Neural cell (in vitro differentiated cells): ENCODE data around the gene NOL4L. TPM values are rescaled to one million over a fixed set of nuclear protein-coding genes. Genes with fewer than 3 reads are reported as not detected.

Experiments
- H2AFZ ChIP-seq: fragments of 200-600, 300-800 bp; sonication (generic), shearing (Covaris generic); 2 replicates; pipeline ENCODE4 v1.6.0; 2014; ENCODE audit warnings: low read depth, mild to moderate bottlenecking, antibody characterized with exemption, low read length, moderate library complexity
- H3F3A ChIP-seq: fragments of 200-600 bp; shearing (Covaris generic); 2 replicates; pipeline ENCODE4 v1.6.1; 2016; ENCODE audit warnings: mild to moderate bottlenecking, moderate library complexity, mixed read lengths, antibody characterized with exemption, low read length; ENCODE audit not compliant: insufficient read depth, poor library complexity, severe bottlenecking
- H3K27ac ChIP-seq: fragments of 200-600, 300-800 bp; sonication (generic), shearing (Covaris generic); 2 replicates; pipeline ENCODE4 v1.5.1; 2014; ENCODE audit warnings: mild to moderate bottlenecking, low read length, moderate library complexity
- H3K27me3 ChIP-seq: fragments of 300-800, 200-600 bp; sonication (generic), shearing (Covaris generic); 2 replicates; pipeline ENCODE4 v1.6.0; 2014; ENCODE audit warnings: mild to moderate bottlenecking, low read depth, low read length, moderate library complexity; ENCODE audit not compliant: insufficient read depth
- H3K36me3 ChIP-seq: fragments of 300-800, 200-600 bp; sonication (generic), shearing (Covaris generic); 2 replicates; pipeline ENCODE4 v1.5.1; 2014; ENCODE audit warnings: mild to moderate bottlenecking, antibody characterized with exemption, low read length, moderate library complexity; ENCODE audit not compliant: insufficient read depth
- H3K4me2 ChIP-seq: fragments of 300-800, 200-600 bp; sonication (generic), shearing (Covaris generic); 2 replicates; pipeline ENCODE4 v1.6.0; 2014; ENCODE audit warnings: mild to moderate bottlenecking, low read length
- H3K4me3 ChIP-seq: fragments of 300-800, 200-600 bp; sonication (generic), shearing (Covaris generic); 2 replicates; pipeline ENCODE4 v1.5.1; 2014; ENCODE audit warnings: mild to moderate bottlenecking, low read length, moderate library complexity
- H3K79me2 ChIP-seq: fragments of 200-600 bp; shearing (Covaris generic); replicated peaks from 2 replicates; pipeline ENCODE4 v1.6.0; 2014; ENCODE audit warnings: mild to moderate bottlenecking, low read length, moderate library complexity; ENCODE audit not compliant: insufficient read depth
- H3K9ac ChIP-seq: fragments of 300-800, 200-600 bp; sonication (generic), shearing (Covaris generic); 2 replicates; pipeline ENCODE4 v1.6.1; 2016; ENCODE audit warnings: mild to moderate bottlenecking, low read length, mixed read lengths
- H3K9me2 ChIP-seq: fragments of 200-600 bp; shearing (Covaris generic); 2 replicates; pipeline ENCODE4 v1.6.1; 2016; ENCODE audit warnings: mild to moderate bottlenecking, low read length, mixed read lengths; ENCODE audit not compliant: insufficient read depth
- H3K9me3 ChIP-seq: fragments of 200-600, 300-800 bp; sonication (generic), shearing (Covaris generic); 2 replicates; pipeline ENCODE4 v1.6.1; 2016; ENCODE audit warnings: mild to moderate bottlenecking, mixed run types, low read length, moderate library complexity, mixed read lengths
- H4K20me1 ChIP-seq: fragments of 200-600 bp; shearing (Covaris generic); 2 replicates; pipeline ENCODE4 v1.6.1; 2016; ENCODE audit warnings: mild to moderate bottlenecking, mixed run types; ENCODE audit not compliant: insufficient read depth
- CTCF ChIP-seq: fragments of 450-650 bp; IDR thresholded peaks from 2 replicates; pipeline ENCODE4 v1.5.1; 2014; ENCODE audit warnings: antibody characterized with exemption, mild to moderate bottlenecking, moderate library complexity; ENCODE audit not compliant: poor library complexity, severe bottlenecking
- EP300 ChIP-seq: fragments of 450-650 bp; conservative IDR thresholded peaks from 2 replicates; pipeline ENCODE4 v1.6.1; 2014; ENCODE audit warnings: antibody characterized with exemption, mild to moderate bottlenecking, moderate library complexity; ENCODE audit not compliant: poor library complexity, severe bottlenecking
- EZH2 ChIP-seq: fragments of 200-600, 300-800 bp; shearing (Covaris generic), sonication (generic); IDR thresholded peaks from 2 replicates; pipeline ENCODE4 v1.6.1; 2014; ENCODE audit warnings: antibody characterized with exemption, low read length, borderline replicate concordance, mild to moderate bottlenecking; ENCODE audit not compliant: insufficient read depth, poor library complexity, severe bottlenecking
- MXI1 ChIP-seq: fragments of 450-650 bp; conservative IDR thresholded peaks from 2 replicates; pipeline ENCODE4 v1.6.1; 2014; ENCODE audit warnings: antibody characterized with exemption, mild to moderate bottlenecking; ENCODE audit not compliant: poor library complexity, severe bottlenecking
- POLR2AphosphoS5 ChIP-seq: IDR thresholded peaks from 2 replicates; pipeline ENCODE4 v1.6.1; 2012
- RAD21 ChIP-seq: fragments of 450-650 bp; conservative IDR thresholded peaks from 2 replicates; pipeline ENCODE4 v1.6.1; 2014; ENCODE audit warnings: antibody characterized with exemption, mild to moderate bottlenecking, moderate library complexity
- REST ChIP-seq: IDR thresholded peaks from 2 replicates; pipeline ENCODE4 v1.6.1; 2012; ENCODE audit warnings: borderline replicate concordance
- SMC3 ChIP-seq: fragments of 450-650 bp; conservative IDR thresholded peaks from 2 replicates; pipeline ENCODE4 v1.6.1; 2014; ENCODE audit warnings: antibody characterized with exemption, mild to moderate bottlenecking, moderate library complexity; ENCODE audit not compliant: poor library complexity
- TAF1 ChIP-seq: IDR thresholded peaks from 2 replicates; pipeline ENCODE4 v1.6.1; 2012; ENCODE audit warnings: low read depth
- polyA plus RNA-seq: library from polyadenylated mRNA; depleted of rRNA; stranded (reverse); fragments of >200 nt; gene quantifications from 2 replicates; pipeline ENCODE4 v1.2.3, GENCODE V29; 2014

NOL4L gene
- polyA plus RNA-seq, 1 donor from 2014 or later, result 20.4 TPM

DNA sequence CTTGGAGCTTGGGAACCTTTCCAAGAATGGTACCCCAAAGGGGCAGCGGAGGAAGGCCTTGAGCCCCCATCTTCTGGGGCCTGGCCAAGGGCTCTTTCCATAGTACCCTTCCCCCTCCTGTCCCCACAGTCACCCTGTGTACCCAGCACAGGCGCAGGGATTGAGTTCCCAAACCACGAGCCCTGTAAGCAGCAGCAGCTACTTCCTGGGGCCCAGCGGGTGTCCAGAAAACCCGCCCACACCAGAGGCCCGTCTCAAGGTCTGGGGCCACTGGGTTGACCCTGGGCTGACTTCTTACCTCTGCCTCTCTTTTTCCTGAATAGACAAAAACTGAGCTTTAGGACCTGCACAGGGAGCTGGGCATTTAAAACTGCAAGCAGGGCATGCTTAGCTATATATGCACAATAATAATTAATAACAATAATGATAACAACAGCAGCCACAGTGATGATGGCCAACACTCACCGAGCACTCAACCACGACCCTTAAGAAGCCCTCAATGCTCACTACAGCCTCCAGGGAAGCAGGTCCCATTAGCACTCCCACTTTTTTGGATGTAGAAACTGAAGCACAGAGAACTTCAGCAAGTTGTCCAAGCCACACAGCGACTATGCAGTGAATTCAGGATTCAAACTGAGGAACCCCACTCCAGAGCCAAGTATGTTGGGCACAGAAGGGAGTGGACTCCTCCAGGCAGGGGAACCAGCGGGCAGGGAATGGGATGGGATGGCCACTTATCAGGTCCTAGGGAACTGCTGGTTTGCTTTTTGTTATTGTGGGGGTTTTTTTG is 14.5 kb downstream of the NOL4L start:
- no peak overlapping the region for H3K4me3 ChIP-seq
- TF ChIP-seq SMC3, result no peak
- TF ChIP-seq EZH2, result no peak
- TF ChIP-seq CTCF, result no peak
- TF ChIP-seq POLR2AphosphoS5, result no peak
- TF ChIP-seq RAD21, result no peak
- no peak for TF ChIP-seq MXI1
- no peak for TF ChIP-seq EP300
- TF ChIP-seq REST, result no peak
- H3F3A ChIP-seq, result no peaks in the 10 kb centered on the region
- no peak overlapping the region for H3K27ac ChIP-seq
- H3K9me2 ChIP-seq, result no peaks in the 10 kb centered on the region
- peaks cover 25% of the 10 kb centered on the region for H3K79me2 ChIP-seq
- H3K9me3 ChIP-seq, result no peaks in the 10 kb centered on the region
- H3K4me2 ChIP-seq, result no peak overlapping the region
- H3K27me3 ChIP-seq, result no peaks in the 10 kb centered on the region
- H2AFZ ChIP-seq, result no peak overlapping the region
- H4K20me1 ChIP-seq, result no peaks in the 10 kb centered on the region
- no peaks in the 10 kb centered on the region for H3K36me3 ChIP-seq
- H3K9ac ChIP-seq, result no peak overlapping the region

DNA sequence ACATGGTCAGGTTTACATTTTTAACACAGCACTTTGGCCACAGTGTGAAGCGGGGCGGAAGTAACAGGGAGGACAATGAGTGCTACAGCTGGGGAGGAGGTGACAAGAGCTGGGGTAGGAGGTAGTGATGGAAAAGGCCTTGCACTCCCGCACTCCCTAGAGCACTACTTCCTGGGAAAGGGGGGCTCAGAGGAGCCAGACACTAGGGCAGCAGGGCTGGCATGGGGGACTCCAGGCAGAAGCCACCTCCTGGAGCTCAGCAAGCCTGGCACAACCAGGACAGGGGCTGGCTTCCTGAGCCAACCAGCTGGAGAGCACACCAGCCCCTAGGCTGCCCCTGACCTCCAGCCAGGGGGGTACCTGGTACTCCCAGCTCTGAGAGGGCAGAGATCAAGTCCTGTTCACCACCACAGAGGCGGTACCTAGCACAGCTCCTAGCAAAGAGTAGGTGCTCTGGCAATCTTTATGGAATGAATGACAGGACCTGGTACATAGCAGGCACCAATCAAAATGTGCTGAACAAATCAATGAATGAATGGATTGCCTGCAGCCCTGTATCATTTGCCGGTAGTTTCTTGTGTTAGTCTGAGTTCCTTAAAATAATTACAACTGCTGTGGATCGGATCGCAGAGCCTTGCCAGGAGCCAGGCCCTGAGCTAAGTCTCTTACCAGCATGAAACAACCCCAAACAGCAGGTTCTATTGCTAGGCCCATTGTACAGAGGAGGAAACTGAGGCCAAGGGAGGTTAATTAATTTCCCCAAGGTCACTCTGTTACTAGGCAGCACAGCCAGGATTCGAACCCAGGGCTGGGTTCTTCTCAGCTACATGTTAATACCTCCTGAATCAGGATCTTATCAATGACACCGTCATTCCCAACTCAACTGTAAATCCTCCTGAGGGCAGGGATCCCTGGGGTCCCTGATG is 15.5 kb downstream of the NOL4L start:
- Histone ChIP-seq H3K9me3 (no peaks in the 10 kb centered on the region), H3K27ac (no peak overlapping the region), H3K4me2 (no peak overlapping the region), H3K79me2 (peaks cover 25% of the 10 kb centered on the region), H2AFZ (no peak overlapping the region), H3K9ac (no peak overlapping the region), H3K4me3 (no peak overlapping the region), H3K9me2 (no peaks in the 10 kb centered on the region), H3F3A (no peaks in the 10 kb centered on the region), H4K20me1 (no peaks in the 10 kb centered on the region), H3K36me3 (no peaks in the 10 kb centered on the region), H3K27me3 (no peaks in the 10 kb centered on the region)
- TF ChIP-seq TAF1, result no peak
- no peak for TF ChIP-seq MXI1
- no peak for TF ChIP-seq EZH2
- TF ChIP-seq SMC3, result no peak
- no peak for TF ChIP-seq CTCF
- TF ChIP-seq RAD21, result no peak
- no peak for TF ChIP-seq REST
- TF ChIP-seq EP300, result no peak
- TF ChIP-seq POLR2AphosphoS5, result no peak
